Measurements from ENCODE around the gene GPC6.

GPC6 gene

GRCh38 chr13:94292323-94292640 is 1065.7 kb downstream of the GPC6 start:
- H3K27ac ChIP-seq (ENCODE audit: extremely low read depth, low read depth, low read length), result no peak overlapping the region
- ChIA-PET CTCF (no interaction called here), POLR2A (no interaction called here)
- TF ChIP-seq ZNF664 (tag by site-specific recombination; IDR thresholded peaks at IDR 0.05), result no peak
- TF ChIP-seq ZNF701 (tag by site-specific recombination; IDR thresholded peaks at IDR 0.05), result no peak
- no peak for TF ChIP-seq KLF9 (tag by site-specific recombination; IDR thresholded peaks at IDR 0.05; ENCODE audit: low read depth)
- TF ChIP-seq ZBTB44 (tag by site-specific recombination; IDR thresholded peaks at IDR 0.05), result no peak
- no peak for TF ChIP-seq ZNF239 (tag by site-specific recombination; IDR thresholded peaks at IDR 0.05)
- TF ChIP-seq ZNF148 (tag by site-specific recombination; IDR thresholded peaks at IDR 0.05; ENCODE audit: borderline replicate concordance), result no peak
- TF ChIP-seq ZNF76 (tag by site-specific recombination; IDR thresholded peaks at IDR 0.05; ENCODE audit: borderline replicate concordance, low read depth), result no peak
- no peak for TF ChIP-seq ZNF114 (tag by site-specific recombination; IDR thresholded peaks at IDR 0.05)
- TF ChIP-seq ZNF138 (tag by site-specific recombination; IDR thresholded peaks at IDR 0.05; ENCODE audit: borderline replicate concordance), result no peak
- H3K9me3 ChIP-seq (ENCODE audit: control insufficient read depth, insufficient read depth, low read depth, low read length), result no peaks in the 10 kb centered on the region
- no peaks in the 10 kb centered on the region for H3K36me3 ChIP-seq (ENCODE audit: control insufficient read depth in 2 of 2, insufficient read depth in 1 of 2, low read length in 2 of 2)
- H3K4me3 ChIP-seq (ENCODE audit: low read depth, low read length), result no peak overlapping the region
- no peaks in the 10 kb centered on the region for H3K4me1 ChIP-seq (ENCODE audit: control insufficient read depth, insufficient read depth, low read length)

- ChIA-PET CTCF (no interaction called here), POLR2A (no interaction called here)
- H3K4me3 ChIP-seq (ENCODE audit: low read depth, low read length), result no peak overlapping the region
- H3K36me3 ChIP-seq (ENCODE audit: control insufficient read depth in 2 of 2, insufficient read depth in 1 of 2, low read length in 2 of 2), result no peaks in the 10 kb centered on the region
- no peak overlapping the region for H3K27ac ChIP-seq (ENCODE audit: extremely low read depth, low read depth, low read length)
- no peaks in the 10 kb centered on the region for H3K4me1 ChIP-seq (ENCODE audit: control insufficient read depth, insufficient read depth, low read length)
- no peak for TF ChIP-seq ZNF692 (tag by site-specific recombination; IDR thresholded peaks at IDR 0.05)
- no peak for TF ChIP-seq ZNF398 (tag by site-specific recombination; IDR thresholded peaks at IDR 0.05)
- TF ChIP-seq ZNF157 (tag by site-specific recombination; IDR thresholded peaks at IDR 0.05), result no peak
- TF ChIP-seq ZNF169 (tag by site-specific recombination; IDR thresholded peaks at IDR 0.05), result no peak
- no peak for TF ChIP-seq ZNF140 (tag by site-specific recombination; IDR thresholded peaks at IDR 0.05)
- no peak for TF ChIP-seq ZNF830 (tag by site-specific recombination; IDR thresholded peaks at IDR 0.05; ENCODE audit: low read depth)
- TF ChIP-seq ZNF335 (tag by site-specific recombination; conservative IDR thresholded peaks at IDR 0.05), result no peak
- TF ChIP-seq ZNF302 (tag by site-specific recombination; IDR thresholded peaks at IDR 0.05; ENCODE audit: low read depth), result no peak
- TF ChIP-seq HOXD13 (CRISPR knock-in tag; IDR thresholded peaks at IDR 0.05; ENCODE audit: borderline replicate concordance), result no peak
- no peak for TF ChIP-seq KLF1 (tag by site-specific recombination; IDR thresholded peaks at IDR 0.05)
- no peak for TF ChIP-seq ZNF221 (tag by site-specific recombination; IDR thresholded peaks at IDR 0.05; ENCODE audit: borderline replicate concordance)
- TF ChIP-seq ZNF433 (tag by site-specific recombination; IDR thresholded peaks at IDR 0.05; ENCODE audit: low read depth), result no peak
- TF ChIP-seq ZNF610 (tag by site-specific recombination; IDR thresholded peaks at IDR 0.05; ENCODE audit: borderline replicate concordance), result no peak
- TF ChIP-seq ZNF513 (tag by site-specific recombination; IDR thresholded peaks at IDR 0.05), result no peak
- no peak for TF ChIP-seq ZNF133 (tag by site-specific recombination; IDR thresholded peaks at IDR 0.05)
- TF ChIP-seq FEZF1 (tag by site-specific recombination; IDR thresholded peaks at IDR 0.05), result no peak
- no peak for TF ChIP-seq ZNF791 (tag by site-specific recombination; IDR thresholded peaks at IDR 0.05)
- TF ChIP-seq ZNF561 (tag by site-specific recombination; IDR thresholded peaks at IDR 0.05; ENCODE audit: borderline replicate concordance), result no peak
- H3K9me3 ChIP-seq (ENCODE audit: control insufficient read depth, insufficient read depth, low read depth, low read length), result no peaks in the 10 kb centered on the region
Observed at GRCh38 chr13:94296471-94296870, 1069.9 kb downstream of the GPC6 start.
